ENCODE results near the gene CCSER1. TPM values are rescaled to one million over a fixed set of nuclear protein-coding genes. Genes with fewer than 3 reads are reported as not detected.

The CCSER1 gene
- total RNA-seq, 1 donor from 2014 or later = 1.4 TPM

DNA sequence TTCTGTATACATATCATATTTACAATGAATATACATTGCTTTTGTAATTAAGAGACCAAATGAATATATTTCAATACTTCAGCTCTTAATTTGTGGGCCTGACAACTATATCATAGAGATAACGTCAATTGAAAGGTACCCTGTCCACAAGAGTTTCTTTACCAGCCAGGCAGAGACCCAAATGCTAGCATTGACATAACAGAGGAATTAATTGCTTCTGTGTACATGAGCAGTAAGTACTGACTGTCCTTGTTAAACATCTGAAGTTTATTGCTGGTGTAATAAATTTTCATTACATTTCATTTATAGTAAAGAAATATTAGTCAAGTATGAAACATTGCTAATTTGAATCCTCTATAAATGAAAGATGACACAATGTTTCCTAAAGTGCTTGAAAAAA lies 910.8 kb downstream of the CCSER1 start:
- DNase-seq (ENCODE audit: low read depth) = no peak
- H3K27me3 ChIP-seq (ENCODE audit: control insufficient read depth, insufficient read depth, low read length) = no peaks in the 10 kb centered on the region
- no peak overlapping the region for H3K4me3 ChIP-seq (ENCODE audit: low read depth, low read length)
- TF ChIP-seq CTCF (IDR thresholded peaks at IDR 0.05; ENCODE audit: insufficient read depth, low read length, poor library complexity, severe bottlenecking) = no peak
- H3K36me3 ChIP-seq (ENCODE audit: control insufficient read depth, insufficient read depth, low read length) = no peaks in the 10 kb centered on the region

DNA sequence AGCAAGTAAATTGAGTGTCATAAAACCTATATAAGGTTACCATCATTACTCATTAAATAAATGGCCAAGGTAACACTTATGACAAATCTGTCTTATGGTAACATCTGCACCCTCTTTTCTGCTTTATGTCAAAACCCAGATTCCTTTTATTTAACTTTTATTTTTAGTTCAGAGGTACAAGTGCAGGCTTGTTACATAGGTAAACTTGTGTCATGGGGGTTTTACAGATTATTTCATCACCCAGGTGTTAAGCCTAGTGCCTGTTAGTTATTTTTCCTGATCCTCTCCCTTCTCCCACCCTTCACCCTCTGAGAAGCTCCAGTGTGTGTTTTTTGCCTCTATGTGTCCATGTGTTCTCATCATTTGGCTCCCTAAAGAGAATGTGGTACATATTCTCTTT lies 930.7 kb downstream of the CCSER1 start:
- DNase-seq (ENCODE audit: low read depth) = no peak
- no peaks in the 10 kb centered on the region for H3K27me3 ChIP-seq (ENCODE audit: control insufficient read depth, insufficient read depth, low read length)
- H3K4me3 ChIP-seq (ENCODE audit: low read depth, low read length) = no peak overlapping the region
- no peaks in the 10 kb centered on the region for H3K36me3 ChIP-seq (ENCODE audit: control insufficient read depth, insufficient read depth, low read length)
- no peak for TF ChIP-seq CTCF (IDR thresholded peaks at IDR 0.05; ENCODE audit: insufficient read depth, low read length, poor library complexity, severe bottlenecking)

GRCh38 chr4:91058345-91058744 lies 931.2 kb downstream of the CCSER1 start:
- no peaks in the 10 kb centered on the region for H3K27me3 ChIP-seq (ENCODE audit: control insufficient read depth, insufficient read depth, low read length)
- DNase-seq (ENCODE audit: low read depth) = no peak
- no peak for TF ChIP-seq CTCF (IDR thresholded peaks at IDR 0.05; ENCODE audit: insufficient read depth, low read length, poor library complexity, severe bottlenecking)
- no peaks in the 10 kb centered on the region for H3K36me3 ChIP-seq (ENCODE audit: control insufficient read depth, insufficient read depth, low read length)
- H3K4me3 ChIP-seq (ENCODE audit: low read depth, low read length) = no peak overlapping the region

- TF ChIP-seq CTCF (IDR thresholded peaks at IDR 0.05; ENCODE audit: insufficient read depth, low read length, poor library complexity, severe bottlenecking) = no peak
- Histone ChIP-seq H3K27me3 (ENCODE audit: control insufficient read depth, insufficient read depth, low read length) (no peaks in the 10 kb centered on the region), H3K36me3 (ENCODE audit: control insufficient read depth, insufficient read depth, low read length) (no peaks in the 10 kb centered on the region), H3K4me3 (ENCODE audit: low read depth, low read length) (no peak overlapping the region)
- peak; percentile 25 for DNase-seq (ENCODE audit: low read depth)
These were observed 937.1 kb downstream of the CCSER1 start for GRCh38 chr4:91064157-91064853.

- Histone ChIP-seq H3K27me3 (ENCODE audit: control insufficient read depth, insufficient read depth, low read length) (no peaks in the 10 kb centered on the region), H3K4me3 (ENCODE audit: low read depth, low read length) (no peak overlapping the region), H3K36me3 (ENCODE audit: control insufficient read depth, insufficient read depth, low read length) (no peaks in the 10 kb centered on the region)
- TF ChIP-seq CTCF (IDR thresholded peaks at IDR 0.05; ENCODE audit: insufficient read depth, low read length, poor library complexity, severe bottlenecking) = no peak
- DNase-seq (ENCODE audit: low read depth) = no peak
These were observed 937.9 kb downstream of the CCSER1 start for GRCh38 chr4:91065117-91065516.

GRCh38 chr4:91070736-91071135 lies 943.5 kb downstream of the CCSER1 start:
- no peak for DNase-seq (ENCODE audit: low read depth)
- TF ChIP-seq CTCF (IDR thresholded peaks at IDR 0.05; ENCODE audit: insufficient read depth, low read length, poor library complexity, severe bottlenecking) = no peak
- no peak overlapping the region for H3K4me3 ChIP-seq (ENCODE audit: low read depth, low read length)
- H3K27me3 ChIP-seq (ENCODE audit: control insufficient read depth, insufficient read depth, low read length) = no peaks in the 10 kb centered on the region
- H3K36me3 ChIP-seq (ENCODE audit: control insufficient read depth, insufficient read depth, low read length) = no peaks in the 10 kb centered on the region

Data from kidney epithelial cell (primary cell).